ENCODE data around the gene HBP1.
"Not testable (repeated sequence)": the region's sequence is repeated elsewhere in the genome, so short reads cannot be mapped to it uniquely, and the experiment has no call there.

The HBP1 gene

GRCh38 chr7:107228291-107228690, 59.5 kb downstream of the HBP1 start:
- Histone ChIP-seq H3K27ac (ENCODE audit: low read depth, low read length) (no peak overlapping the region), H3K9ac (ENCODE audit: low read depth, low read length) (no peak overlapping the region), H3K27me3 (ENCODE audit: control insufficient read depth, insufficient read depth, low read length) (no peaks in the 10 kb centered on the region), H3K4me3 (ENCODE audit: low read depth, low read length) (no peak overlapping the region), H3K4me1 (ENCODE audit: control insufficient read depth, insufficient read depth, low read length) (peaks cover 9% of the 10 kb centered on the region), H3K9me3 (ENCODE audit: control insufficient read depth, insufficient read depth, low read length) (no peaks in the 10 kb centered on the region), H3K36me3 (ENCODE audit: control insufficient read depth, insufficient read depth, low read length) (no peaks in the 10 kb centered on the region)

- Histone ChIP-seq H3K4me1 (ENCODE audit: control insufficient read depth, insufficient read depth, low read length) (peaks cover 26% of the 10 kb centered on the region), H3K27me3 (ENCODE audit: control insufficient read depth, insufficient read depth, low read length) (no peaks in the 10 kb centered on the region), H3K27ac (ENCODE audit: low read depth, low read length) (no peak overlapping the region), H3K36me3 (ENCODE audit: control insufficient read depth, insufficient read depth, low read length) (no peaks in the 10 kb centered on the region), H3K4me3 (ENCODE audit: low read depth, low read length) (no peak overlapping the region), H3K9me3 (ENCODE audit: control insufficient read depth, insufficient read depth, low read length) (no peaks in the 10 kb centered on the region), H3K9ac (ENCODE audit: low read depth, low read length) (no peak overlapping the region)
Observed at GRCh38 chr7:107230334-107230733, 61.5 kb downstream of the HBP1 start.

GRCh38 chr7:107232568-107233090, 63.8 kb downstream of the HBP1 start:
- no peaks in the 10 kb centered on the region for H3K9me3 ChIP-seq (ENCODE audit: control insufficient read depth, insufficient read depth, low read length)
- H3K36me3 ChIP-seq (ENCODE audit: control insufficient read depth, insufficient read depth, low read length): no peaks in the 10 kb centered on the region
- H3K27me3 ChIP-seq (ENCODE audit: control insufficient read depth, insufficient read depth, low read length): no peaks in the 10 kb centered on the region
- H3K9ac ChIP-seq (ENCODE audit: low read depth, low read length): no peak overlapping the region
- H3K4me1 ChIP-seq (ENCODE audit: control insufficient read depth, insufficient read depth, low read length): peaks cover 26% of the 10 kb centered on the region
- no peak overlapping the region for H3K4me3 ChIP-seq (ENCODE audit: low read depth, low read length)
- peak overlapping the region; percentile 2 for H3K27ac ChIP-seq (ENCODE audit: low read depth, low read length)

- H3K9ac ChIP-seq (ENCODE audit: low read depth, low read length): no peak overlapping the region
- H3K36me3 ChIP-seq (ENCODE audit: control insufficient read depth, insufficient read depth, low read length): no peaks in the 10 kb centered on the region
- H3K9me3 ChIP-seq (ENCODE audit: control insufficient read depth, insufficient read depth, low read length): no peaks in the 10 kb centered on the region
- H3K27ac ChIP-seq (ENCODE audit: low read depth, low read length): peak overlapping the region; percentile 2
- H3K27me3 ChIP-seq (ENCODE audit: control insufficient read depth, insufficient read depth, low read length): no peaks in the 10 kb centered on the region
- no peak overlapping the region for H3K4me3 ChIP-seq (ENCODE audit: low read depth, low read length)
- H3K4me1 ChIP-seq (ENCODE audit: control insufficient read depth, insufficient read depth, low read length): peaks cover 26% of the 10 kb centered on the region
Observed at GRCh38 chr7:107233174-107233573, 64.4 kb downstream of the HBP1 start.

GRCh38 chr7:107233981-107234380, 65.2 kb downstream of the HBP1 start:
- Histone ChIP-seq H3K9me3 (ENCODE audit: control insufficient read depth, insufficient read depth, low read length) (no peaks in the 10 kb centered on the region), H3K9ac (ENCODE audit: low read depth, low read length) (no peak overlapping the region), H3K27ac (ENCODE audit: low read depth, low read length) (no peak overlapping the region), H3K27me3 (ENCODE audit: control insufficient read depth, insufficient read depth, low read length) (no peaks in the 10 kb centered on the region), H3K4me1 (ENCODE audit: control insufficient read depth, insufficient read depth, low read length) (peaks cover 26% of the 10 kb centered on the region), H3K4me3 (ENCODE audit: low read depth, low read length) (no peak overlapping the region), H3K36me3 (ENCODE audit: control insufficient read depth, insufficient read depth, low read length) (no peaks in the 10 kb centered on the region)

- no peaks in the 10 kb centered on the region for H3K9me3 ChIP-seq (ENCODE audit: control insufficient read depth, insufficient read depth, low read length)
- H3K4me1 ChIP-seq (ENCODE audit: control insufficient read depth, insufficient read depth, low read length): peaks cover 26% of the 10 kb centered on the region
- H3K27me3 ChIP-seq (ENCODE audit: control insufficient read depth, insufficient read depth, low read length): no peaks in the 10 kb centered on the region
- no peak overlapping the region for H3K9ac ChIP-seq (ENCODE audit: low read depth, low read length)
- no peaks in the 10 kb centered on the region for H3K36me3 ChIP-seq (ENCODE audit: control insufficient read depth, insufficient read depth, low read length)
- H3K27ac ChIP-seq (ENCODE audit: low read depth, low read length): no peak overlapping the region
- no peak overlapping the region for H3K4me3 ChIP-seq (ENCODE audit: low read depth, low read length)
Observed at GRCh38 chr7:107234436-107234835, 65.6 kb downstream of the HBP1 start.

GRCh38 chr7:107236862-107237261, 68.1 kb downstream of the HBP1 start:
- Histone ChIP-seq H3K36me3 (ENCODE audit: control insufficient read depth, insufficient read depth, low read length) (no peaks in the 10 kb centered on the region), H3K27ac (ENCODE audit: low read depth, low read length) (no peak overlapping the region), H3K4me3 (ENCODE audit: low read depth, low read length) (no peak overlapping the region), H3K27me3 (ENCODE audit: control insufficient read depth, insufficient read depth, low read length) (no peaks in the 10 kb centered on the region), H3K9me3 (ENCODE audit: control insufficient read depth, insufficient read depth, low read length) (no peaks in the 10 kb centered on the region), H3K9ac (ENCODE audit: low read depth, low read length) (no peak overlapping the region), H3K4me1 (ENCODE audit: control insufficient read depth, insufficient read depth, low read length) (peaks cover 30% of the 10 kb centered on the region)

GRCh38 chr7:107237451-107237850, 68.6 kb downstream of the HBP1 start:
- Histone ChIP-seq H3K9ac (ENCODE audit: low read depth, low read length) (no peak overlapping the region), H3K9me3 (ENCODE audit: control insufficient read depth, insufficient read depth, low read length) (no peaks in the 10 kb centered on the region), H3K4me1 (ENCODE audit: control insufficient read depth, insufficient read depth, low read length) (peaks cover 28% of the 10 kb centered on the region), H3K4me3 (ENCODE audit: low read depth, low read length) (no peak overlapping the region), H3K27ac (ENCODE audit: low read depth, low read length) (no peak overlapping the region), H3K27me3 (ENCODE audit: control insufficient read depth, insufficient read depth, low read length) (no peaks in the 10 kb centered on the region), H3K36me3 (ENCODE audit: control insufficient read depth, insufficient read depth, low read length) (no peaks in the 10 kb centered on the region)

- Histone ChIP-seq H3K27ac (ENCODE audit: low read depth, low read length) (no peak overlapping the region), H3K4me1 (ENCODE audit: control insufficient read depth, insufficient read depth, low read length) (peaks cover 4% of the 10 kb centered on the region; the same call in 1 of the 2 replicates), H3K9ac (ENCODE audit: low read depth, low read length) (no peak overlapping the region), H3K9me3 (ENCODE audit: control insufficient read depth, insufficient read depth, low read length) (no peaks in the 10 kb centered on the region), H3K4me3 (ENCODE audit: low read depth, low read length) (no peak overlapping the region), H3K27me3 (ENCODE audit: control insufficient read depth, insufficient read depth, low read length) (no peaks in the 10 kb centered on the region), H3K36me3 (ENCODE audit: control insufficient read depth, insufficient read depth, low read length) (no peaks in the 10 kb centered on the region; the same call in 1 of the 2 replicates)
Observed at GRCh38 chr7:107242267-107242666, 73.5 kb downstream of the HBP1 start.

- no peak overlapping the region for H3K4me3 ChIP-seq (ENCODE audit: low read depth, low read length)
- H3K9me3 ChIP-seq (ENCODE audit: control insufficient read depth, insufficient read depth, low read length): no peaks in the 10 kb centered on the region
- H3K9ac ChIP-seq (ENCODE audit: low read depth, low read length): no peak overlapping the region
- H3K27ac ChIP-seq (ENCODE audit: low read depth, low read length): no peak overlapping the region
- no peaks in the 10 kb centered on the region for H3K27me3 ChIP-seq (ENCODE audit: control insufficient read depth, insufficient read depth, low read length)
- H3K4me1 ChIP-seq (ENCODE audit: control insufficient read depth, insufficient read depth, low read length): peaks cover 8% of the 10 kb centered on the region; the same call in 1 of the 2 replicates
- no peaks in the 10 kb centered on the region; the same call in 1 of the 2 replicates for H3K36me3 ChIP-seq (ENCODE audit: control insufficient read depth, insufficient read depth, low read length)
Observed at GRCh38 chr7:107244613-107245012, 75.8 kb downstream of the HBP1 start.

GRCh38 chr7:107246836-107247235, 78.0 kb downstream of the HBP1 start:
- H3K4me1 ChIP-seq (ENCODE audit: control insufficient read depth, insufficient read depth, low read length); H3K4me3 ChIP-seq (ENCODE audit: low read depth, low read length); H3K36me3 ChIP-seq (ENCODE audit: control insufficient read depth, insufficient read depth, low read length); H3K27me3 ChIP-seq (ENCODE audit: control insufficient read depth, insufficient read depth, low read length); H3K27ac ChIP-seq (ENCODE audit: low read depth, low read length); H3K9me3 ChIP-seq (ENCODE audit: control insufficient read depth, insufficient read depth, low read length); H3K9ac ChIP-seq (ENCODE audit: low read depth, low read length): not testable (repeated sequence)
